T follicular helper cell (primary cell): ENCODE measurements around the gene HGF.

Source experiments
- DNase-seq: peaks from one replicate; pipeline ENCODE4 v3.0.0-alpha.2; 2020; ENCODE audit warnings: low read depth

HGF gene

GRCh38 chr7:81682873-81683272 is 87.0 kb downstream of the HGF start:
- DNase-seq = no peak

- DNase-seq = no peak
Observed at GRCh38 chr7:81680120-81680519, 89.7 kb downstream of the HGF start.

- DNase-seq = no peak
Observed at GRCh38 chr7:81676813-81677212, 93.0 kb downstream of the HGF start.

- no peak for DNase-seq
Observed at GRCh38 chr7:81676105-81676811, 93.6 kb downstream of the HGF start.

GRCh38 chr7:81674431-81674830 is 95.4 kb downstream of the HGF start:
- DNase-seq = no peak

- DNase-seq = no peak
Observed at GRCh38 chr7:81672872-81673271, 97.0 kb downstream of the HGF start.

- no peak for DNase-seq
Observed at GRCh38 chr7:81669476-81670105, 100.3 kb downstream of the HGF start.

GRCh38 chr7:81666209-81666608 is 103.6 kb downstream of the HGF start:
- DNase-seq = no peak

GRCh38 chr7:81665236-81665635 is 104.6 kb downstream of the HGF start:
- no peak for DNase-seq

GRCh38 chr7:81664304-81664703 is 105.5 kb downstream of the HGF start:
- DNase-seq = no peak

- no peak for DNase-seq
Observed at GRCh38 chr7:81662531-81662930, 107.3 kb downstream of the HGF start.

GRCh38 chr7:81659697-81660395 is 110.0 kb downstream of the HGF start:
- DNase-seq = no peak

- DNase-seq = no peak
Observed at GRCh38 chr7:81657551-81657950, 112.3 kb downstream of the HGF start.

GRCh38 chr7:81655271-81655670 is 114.6 kb downstream of the HGF start:
- DNase-seq = no peak

- DNase-seq = no peak
Observed at GRCh38 chr7:81652225-81652624, 117.6 kb downstream of the HGF start.
